Cortex of kidney (tissue), 1 donor: ENCODE measurements around the gene DHDH.

Experiments
- DNase-seq: peaks from one replicate; lab custom pipeline; 2025; lab: John Stamatoyannopoulos, UW

DHDH gene

GRCh38 chr19:48993175-48994034 is 59.9 kb downstream of the DHDH start, which contains the start of the genes GYS1 and RUVBL2:
TSS of gene GYS1 (minus strand) at chr19:48993309. CDS start at chr19:48993112, 197 bp downstream.
TSS of gene RUVBL2 (plus strand) at chr19:48993887. CDS start at chr19:48993912, 25 bp downstream.
- peak; percentile 94 for DNase-seq

- no peak for DNase-seq
Measured at GRCh38 chr19:48994035-48994386, 60.5 kb downstream of the DHDH start.
